GM19395 (cell line): ENCODE measurements around the gene FOSL2.
"Not testable (repeated sequence)": the region's sequence is repeated elsewhere in the genome, so short reads cannot be mapped to it uniquely, and the experiment has no call there.

ENCODE experiments used
- ATAC-seq: cut with Tn5 transposase; IDR thresholded peaks from one replicate; pipeline ENCODE4 v1.9.1; 2021; ENCODE audit warnings: mild to moderate bottlenecking, moderate library complexity; ENCODE audit not compliant: unreplicated experiment

The FOSL2 gene

GRCh38 chr2:28371728-28372127 is 20.9 kb upstream of the FOSL2 start:
- not testable (repeated sequence) for ATAC-seq

- ATAC-seq = no peak
These were observed 18.8 kb upstream of the FOSL2 start for GRCh38 chr2:28373854-28374253.

GRCh38 chr2:28374331-28374730 is 18.3 kb upstream of the FOSL2 start:
- no peak for ATAC-seq

GRCh38 chr2:28375236-28375635 is 17.4 kb upstream of the FOSL2 start:
- no peak for ATAC-seq

- no peak for ATAC-seq
These were observed 16.7 kb upstream of the FOSL2 start for GRCh38 chr2:28375742-28376631.

- ATAC-seq = no peak
These were observed 15.4 kb upstream of the FOSL2 start for GRCh38 chr2:28377195-28377816.

- ATAC-seq = no peak
These were observed 14.5 kb upstream of the FOSL2 start for GRCh38 chr2:28377984-28378678.

GRCh38 chr2:28378679-28379584 is 13.7 kb upstream of the FOSL2 start:
- ATAC-seq = no peak

GRCh38 chr2:28380219-28380618 is 12.4 kb upstream of the FOSL2 start:
- ATAC-seq = no peak

GRCh38 chr2:28381225-28382180 is 11.2 kb upstream of the FOSL2 start:
- no peak for ATAC-seq

- ATAC-seq = no peak
These were observed 9.9 kb upstream of the FOSL2 start for GRCh38 chr2:28382755-28383154.

- ATAC-seq = no peak
These were observed 5.3 kb upstream of the FOSL2 start for GRCh38 chr2:28387082-28387960.

GRCh38 chr2:28389399-28390240 is 3.0 kb upstream of the FOSL2 start:
- ATAC-seq = no peak

- peak; percentile 28 for ATAC-seq
These were observed 2.4 kb upstream of the FOSL2 start for GRCh38 chr2:28390241-28390745.

GRCh38 chr2:28390746-28391563 is 1.7 kb upstream of the FOSL2 start:
- ATAC-seq = no peak

GRCh38 chr2:28391564-28392296 is 928 bp upstream of the FOSL2 start:
- ATAC-seq = peak; percentile 43
